MM.1S (cell line): Measurements from ENCODE around the gene POLQ.

ENCODE experiments used
- DNase-seq: peaks from one replicate; pipeline ENCODE4 v3.0.0-alpha.2; 2015
- H2AFZ ChIP-seq: fragments of 300-600 bp; sonication (generic); 2 replicates; pipeline ENCODE4 v1.6.0; 2016; ENCODE audit warnings: antibody characterized with exemption, low read length
- H3F3A ChIP-seq: fragments of 300-600 bp; sonication (generic); 2 replicates; pipeline ENCODE4 v1.6.1; 2016; ENCODE audit warnings: mild to moderate bottlenecking, antibody characterized with exemption, low read length, moderate library complexity, mixed read lengths; ENCODE audit not compliant: insufficient read depth
- H3K27ac ChIP-seq: fragments of 300-600 bp; sonication (generic); 2 replicates; pipeline ENCODE4 v1.5.1; 2016; ENCODE audit warnings: mild to moderate bottlenecking, low read length
- H3K27me3 ChIP-seq: fragments of 300-600 bp; sonication (generic); replicated peaks from 2 replicates; pipeline ENCODE4 v1.6.0; 2016; ENCODE audit warnings: low read length; ENCODE audit not compliant: insufficient read depth
- H3K36me3 ChIP-seq: fragments of 300-600 bp; sonication (generic); replicated peaks from 2 replicates; pipeline ENCODE4 v1.6.1; 2016; ENCODE audit warnings: mild to moderate bottlenecking, low read length, mixed read lengths; ENCODE audit not compliant: insufficient read depth
- H3K4me1 ChIP-seq: fragments of 300-600 bp; sonication (generic); 2 replicates; pipeline ENCODE4 v1.6.1; 2016; ENCODE audit warnings: low read length, mixed read lengths
- H3K4me2 ChIP-seq: fragments of 300-600 bp; sonication (generic); 2 replicates; pipeline ENCODE4 v1.6.0; 2016; ENCODE audit warnings: low read depth, low read length
- H3K4me3 ChIP-seq: fragments of 300-600 bp; sonication (generic); 2 replicates; pipeline ENCODE4 v1.5.1; 2016; ENCODE audit warnings: low read length, mixed read lengths
- H3K79me2 ChIP-seq: fragments of 300-600 bp; sonication (generic); 2 replicates; pipeline ENCODE4 v1.6.1; 2016; ENCODE audit warnings: mixed run types, low read length, mixed read lengths
- H3K9ac ChIP-seq: fragments of 300-600 bp; sonication (generic); 2 replicates; pipeline ENCODE4 v1.6.1; 2016; ENCODE audit warnings: low read length, mixed read lengths
- H3K9me2 ChIP-seq: fragments of 300-600 bp; sonication (generic); replicated peaks from 2 replicates; pipeline ENCODE4 v1.6.1; 2016; ENCODE audit warnings: mild to moderate bottlenecking, low read length, mixed read lengths; ENCODE audit not compliant: insufficient read depth
- H3K9me3 ChIP-seq: fragments of 300-600 bp; sonication (generic); replicated peaks from 2 replicates; pipeline ENCODE4 v1.6.1; 2016; ENCODE audit warnings: mild to moderate bottlenecking, low read length, mixed read lengths; ENCODE audit not compliant: insufficient read depth
- H4K20me1 ChIP-seq: fragments of 300-600 bp; sonication (generic); 2 replicates; pipeline ENCODE4 v1.6.1; 2016; ENCODE audit warnings: mild to moderate bottlenecking, low read length, moderate library complexity, mixed read lengths; ENCODE audit not compliant: insufficient read depth
- EZH2 ChIP-seq: fragments of 300-600 bp; sonication (generic); optimal IDR thresholded peaks from 2 replicates; pipeline ENCODE3; 2017; ENCODE audit warnings: low read depth, mild to moderate bottlenecking, antibody characterized with exemption, low read length, mixed read lengths
- EZH2phosphoT487 ChIP-seq: fragments of 300-600 bp; sonication (generic); IDR thresholded peaks from 2 replicates; pipeline ENCODE4 v1.6.1; 2018; ENCODE audit warnings: antibody characterized with exemption, low read length
- TF ChIP-seq, protein P1 (sequence below): fragments of 300-600 bp; sonication (generic); IDR thresholded peaks from 2 replicates; pipeline ENCODE4 v1.5.1; 2016; ENCODE audit warnings: antibody characterized with exemption, low read length, mixed read lengths

Gene POLQ

DNA sequence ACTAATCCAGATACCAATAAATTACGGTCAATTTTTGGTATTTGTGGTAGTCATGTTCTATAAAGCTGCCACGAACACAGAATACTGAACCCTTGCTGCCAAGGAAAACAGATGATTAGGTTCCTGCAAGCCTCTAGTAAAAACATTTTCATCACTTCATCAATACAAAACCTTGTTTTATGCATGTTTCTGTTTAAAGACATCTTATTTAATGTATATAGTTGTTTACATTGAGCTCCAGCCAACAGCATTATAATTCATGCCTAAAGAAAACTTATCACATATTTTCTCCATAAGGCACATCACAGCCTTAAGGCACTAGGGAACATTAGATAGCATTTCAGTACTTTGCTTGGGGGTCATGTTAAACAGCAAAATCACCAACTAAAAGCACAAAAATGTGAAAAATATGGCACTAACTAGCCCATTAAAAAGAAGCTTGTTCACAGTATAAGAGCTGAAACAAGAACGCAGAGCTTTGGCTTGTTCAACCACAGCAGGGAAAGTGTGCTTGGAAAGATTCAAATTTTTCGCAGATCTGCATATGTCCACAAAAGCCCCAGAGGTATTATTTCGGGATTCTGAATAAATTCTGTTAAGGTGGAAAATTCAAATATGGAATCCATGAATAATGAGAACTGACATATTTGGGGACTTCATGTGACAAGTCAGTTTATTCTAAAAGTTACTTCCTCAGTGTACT lies 27.7 kb downstream of the POLQ start:
- Histone ChIP-seq H3F3A (no peaks in the 10 kb centered on the region), H3K36me3 (peaks cover 3% of the 10 kb centered on the region; the same call in 1 of the 2 replicates), H3K4me1 (no peaks in the 10 kb centered on the region), H3K9me2 (no peaks in the 10 kb centered on the region), H3K27ac (no peak overlapping the region), H4K20me1 (no peaks in the 10 kb centered on the region), H3K79me2 (peaks cover 38% of the 10 kb centered on the region), H3K4me3 (no peak overlapping the region), H3K9me3 (no peaks in the 10 kb centered on the region), H3K9ac (no peak overlapping the region), H3K27me3 (no peaks in the 10 kb centered on the region), H3K4me2 (no peak overlapping the region), H2AFZ (no peak overlapping the region)
- no peak for DNase-seq
- no peak for TF ChIP-seq EZH2
- TF ChIP-seq, protein P1, sequence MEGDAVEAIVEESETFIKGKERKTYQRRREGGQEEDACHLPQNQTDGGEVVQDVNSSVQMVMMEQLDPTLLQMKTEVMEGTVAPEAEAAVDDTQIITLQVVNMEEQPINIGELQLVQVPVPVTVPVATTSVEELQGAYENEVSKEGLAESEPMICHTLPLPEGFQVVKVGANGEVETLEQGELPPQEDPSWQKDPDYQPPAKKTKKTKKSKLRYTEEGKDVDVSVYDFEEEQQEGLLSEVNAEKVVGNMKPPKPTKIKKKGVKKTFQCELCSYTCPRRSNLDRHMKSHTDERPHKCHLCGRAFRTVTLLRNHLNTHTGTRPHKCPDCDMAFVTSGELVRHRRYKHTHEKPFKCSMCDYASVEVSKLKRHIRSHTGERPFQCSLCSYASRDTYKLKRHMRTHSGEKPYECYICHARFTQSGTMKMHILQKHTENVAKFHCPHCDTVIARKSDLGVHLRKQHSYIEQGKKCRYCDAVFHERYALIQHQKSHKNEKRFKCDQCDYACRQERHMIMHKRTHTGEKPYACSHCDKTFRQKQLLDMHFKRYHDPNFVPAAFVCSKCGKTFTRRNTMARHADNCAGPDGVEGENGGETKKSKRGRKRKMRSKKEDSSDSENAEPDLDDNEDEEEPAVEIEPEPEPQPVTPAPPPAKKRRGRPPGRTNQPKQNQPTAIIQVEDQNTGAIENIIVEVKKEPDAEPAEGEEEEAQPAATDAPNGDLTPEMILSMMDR = no peak
- no peak for TF ChIP-seq EZH2phosphoT487

DNA sequence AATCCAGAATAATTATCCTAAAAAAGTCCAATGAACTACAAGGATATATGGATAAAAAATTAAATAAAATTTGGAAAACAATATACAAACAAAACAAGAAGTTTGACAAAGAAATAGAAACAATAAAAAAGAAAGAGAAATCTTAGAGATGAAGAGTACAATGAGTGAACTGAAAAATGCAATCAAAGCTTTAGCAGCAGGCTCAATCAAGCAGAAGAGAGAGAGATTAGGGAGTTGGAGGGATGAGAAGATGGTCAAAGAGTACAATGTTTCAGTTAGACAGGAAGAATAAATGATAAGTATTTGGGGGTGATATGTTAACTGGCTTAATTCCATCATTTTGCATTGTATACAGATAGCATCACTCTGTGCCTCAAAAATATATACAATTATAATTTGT lies 29.9 kb downstream of the POLQ start:
- H3K9me2 ChIP-seq = no peaks in the 10 kb centered on the region
- H3K36me3 ChIP-seq = peaks cover 3% of the 10 kb centered on the region; the same call in 1 of the 2 replicates

GRCh38 chr3:121515313-121515712 lies 30.5 kb downstream of the POLQ start:
- DNase-seq = no peak
- H2AFZ ChIP-seq = no peak overlapping the region
- no peaks in the 10 kb centered on the region for H3K4me1 ChIP-seq
- H3K9me3 ChIP-seq = no peaks in the 10 kb centered on the region
- H3K79me2 ChIP-seq = peaks cover 38% of the 10 kb centered on the region
- H4K20me1 ChIP-seq = no peaks in the 10 kb centered on the region
- H3K4me2 ChIP-seq = no peak overlapping the region
- no peaks in the 10 kb centered on the region for H3K27me3 ChIP-seq
- no peaks in the 10 kb centered on the region for H3F3A ChIP-seq
- peaks cover 3% of the 10 kb centered on the region; the same call in 1 of the 2 replicates for H3K36me3 ChIP-seq
- no peak overlapping the region for H3K9ac ChIP-seq
- no peak overlapping the region for H3K4me3 ChIP-seq
- no peak overlapping the region for H3K27ac ChIP-seq
- no peaks in the 10 kb centered on the region for H3K9me2 ChIP-seq
- TF ChIP-seq EZH2 (no peak), EZH2phosphoT487 (no peak)
- TF ChIP-seq, protein P1 = no peak

More for the DNA sequence above, 29.9 kb downstream of the POLQ start:
- Histone ChIP-seq H3K4me1 (no peaks in the 10 kb centered on the region), H3F3A (no peaks in the 10 kb centered on the region), H3K4me3 (no peak overlapping the region), H3K79me2 (peaks cover 38% of the 10 kb centered on the region), H2AFZ (no peak overlapping the region), H3K9me3 (no peaks in the 10 kb centered on the region), H3K27ac (no peak overlapping the region), H3K27me3 (no peaks in the 10 kb centered on the region), H4K20me1 (no peaks in the 10 kb centered on the region), H3K9ac (no peak overlapping the region), H3K4me2 (no peak overlapping the region)
- no peak for DNase-seq
- TF ChIP-seq, protein P1 = no peak
- no peak for TF ChIP-seq EZH2phosphoT487
- TF ChIP-seq EZH2 = no peak
